OCI-LY7 (cell line): Measurements from ENCODE around the gene ZXDB. TPM values are rescaled to one million over a fixed set of nuclear protein-coding genes. Genes with fewer than 3 reads are reported as not detected.

Experiments
- BruUV-seq: library from RNA; stranded (reverse); fragments of 400-500 nt; replicated peaks from 2 replicates; lab custom pipeline; 2021; lab: Mats Ljungman, UMichigan
- CTCF ChIA-PET: fragments of 300-600 bp; sonication (Branson Sonifier 250); formaldehyde crosslinking; loops from one replicate; lab custom pipeline; 2022; ENCODE audit warnings: antibody characterized with exemption; ENCODE audit not compliant: unreplicated experiment; lab: Charles Lee
- POLR2A ChIA-PET: fragments of 300-600 bp; sonication (Branson Sonifier 250); formaldehyde crosslinking; loops from one replicate; lab custom pipeline; 2022; ENCODE audit warnings: antibody characterized with exemption; lab: Charles Lee
- DNase-seq: peaks from one replicate; pipeline ENCODE4 v3.0.0-alpha.2; 2015; ENCODE audit warnings: low spot score
- H2AFZ ChIP-seq: fragments of 200-600 bp; sonication (generic), shearing (Covaris generic); 2 replicates; pipeline ENCODE4 v1.6.1; 2014; ENCODE audit warnings: mild to moderate bottlenecking, antibody characterized with exemption, low read length, moderate library complexity
- H3K27ac ChIP-seq: fragments of 200-600 bp; sonication (generic); 2 replicates; pipeline ENCODE4 v1.5.1; 2014; ENCODE audit warnings: mixed run types, low read depth, mild to moderate bottlenecking, moderate library complexity, low read length, inconsistent platforms; ENCODE audit not compliant: poor library complexity, severe bottlenecking
- H3K36me3 ChIP-seq: fragments of 200-600 bp; sonication (generic); 2 replicates; pipeline ENCODE4 v1.6.1; 2014; ENCODE audit warnings: mild to moderate bottlenecking, antibody characterized with exemption, low read length, moderate library complexity, mixed read lengths; ENCODE audit not compliant: insufficient read depth
- H3K4me1 ChIP-seq: fragments of 200-600 bp; sonication (generic); 2 replicates; pipeline ENCODE4 v1.5.1; 2014; ENCODE audit warnings: mild to moderate bottlenecking, low read length; ENCODE audit not compliant: insufficient read depth, poor library complexity, severe bottlenecking
- H3K4me2 ChIP-seq: fragments of 200-600 bp; sonication (generic); 2 replicates; pipeline ENCODE4 v1.6.1; 2014; ENCODE audit warnings: mild to moderate bottlenecking, low read length
- H3K4me3 ChIP-seq: fragments of 200-600 bp; sonication (generic); 2 replicates; pipeline ENCODE4 v1.5.1; 2014; ENCODE audit warnings: mild to moderate bottlenecking, low read depth, low read length; ENCODE audit not compliant: poor library complexity, severe bottlenecking
- H3K79me2 ChIP-seq: fragments of 200-600 bp; sonication (generic); 2 replicates; pipeline ENCODE4 v1.6.1; 2016; ENCODE audit warnings: low read depth, mild to moderate bottlenecking, low read length, moderate library complexity, mixed read lengths; ENCODE audit not compliant: insufficient read depth
- H3K9me2 ChIP-seq: fragments of 200-600 bp; sonication (generic); 2 replicates; pipeline ENCODE4 v1.6.1; 2016; ENCODE audit warnings: mild to moderate bottlenecking, low read length, mixed read lengths; ENCODE audit not compliant: insufficient read depth
- H3K9me3 ChIP-seq: fragments of 200-600 bp; sonication (generic); 2 replicates; pipeline ENCODE4 v1.6.1; 2014; ENCODE audit warnings: mild to moderate bottlenecking, mixed run types, low read length, mixed read lengths
- H4K20me1 ChIP-seq: fragments of 200-600 bp; sonication (generic); 2 replicates; pipeline ENCODE4 v1.6.1; 2014; ENCODE audit warnings: mild to moderate bottlenecking, antibody characterized with exemption, low read length, moderate library complexity, mixed read lengths; ENCODE audit not compliant: insufficient read depth
- EZH2phosphoT487 ChIP-seq: fragments of 200-600 bp; sonication (generic); IDR thresholded peaks from 2 replicates; pipeline ENCODE4 v1.6.1; 2018; ENCODE audit warnings: low read depth, borderline replicate concordance, mild to moderate bottlenecking, mixed run types, antibody characterized with exemption, low read length, moderate library complexity, mixed read lengths
- intact Hi-C: fragments of 100-400 bp; cut with micrococcal nuclease; formaldehyde crosslinking; loops from one replicate; pipeline ENCODE4 v1.10.0; 2022; ENCODE audit not compliant: unreplicated experiment
- total RNA-seq, 2 experiments: library from RNA; depleted of rRNA in 1 of 2; stranded (reverse); fragments of >200 nt in 1 of 2; shearing (Covaris generic) in 1 of 2; gene quantifications; 2 replicates each; pipeline ENCODE4 v1.2.3, GENCODE V29; 2014 to 2022
- TF ChIP-seq, protein P1 (sequence below): fragments of 200-600 bp; sonication (generic); conservative IDR thresholded peaks from 2 replicates; pipeline ENCODE4 v1.5.1; 2014; ENCODE audit warnings: mild to moderate bottlenecking, antibody characterized with exemption, low read length, moderate library complexity, mixed read lengths

ZXDB gene
- total RNA-seq, 2 experiments from 2014 or later, result 7.3 to 8.6 TPM

GRCh38 chrX:57595381-57595811, 3.6 kb downstream of the ZXDB start:
- no TSS peak for BruUV-seq
- H3K79me2 ChIP-seq, result peaks cover 12% of the 10 kb centered on the region; the same call in 1 of the 2 replicates
- H3K4me1 ChIP-seq, result peaks cover 9% of the 10 kb centered on the region
- H2AFZ ChIP-seq, result no peak overlapping the region
- no peaks in the 10 kb centered on the region for H3K9me2 ChIP-seq
- no peak for DNase-seq
- CTCF ChIA-PET, result no interaction called here
- POLR2A ChIA-PET, result no interaction called here
- H3K27ac ChIP-seq, result no peak overlapping the region
- intact Hi-C loops, result loop anchor here (10.0 kb wide), 1 partner anchor 359 kb away; no protein-coding TSS in a partner anchor
- H3K9me3 ChIP-seq, result no peaks in the 10 kb centered on the region
- peak overlapping the region; percentile 53 for H3K4me2 ChIP-seq
- H4K20me1 ChIP-seq, result peaks cover 4% of the 10 kb centered on the region; the same call in 1 of the 2 replicates
- TF ChIP-seq, protein P1, sequence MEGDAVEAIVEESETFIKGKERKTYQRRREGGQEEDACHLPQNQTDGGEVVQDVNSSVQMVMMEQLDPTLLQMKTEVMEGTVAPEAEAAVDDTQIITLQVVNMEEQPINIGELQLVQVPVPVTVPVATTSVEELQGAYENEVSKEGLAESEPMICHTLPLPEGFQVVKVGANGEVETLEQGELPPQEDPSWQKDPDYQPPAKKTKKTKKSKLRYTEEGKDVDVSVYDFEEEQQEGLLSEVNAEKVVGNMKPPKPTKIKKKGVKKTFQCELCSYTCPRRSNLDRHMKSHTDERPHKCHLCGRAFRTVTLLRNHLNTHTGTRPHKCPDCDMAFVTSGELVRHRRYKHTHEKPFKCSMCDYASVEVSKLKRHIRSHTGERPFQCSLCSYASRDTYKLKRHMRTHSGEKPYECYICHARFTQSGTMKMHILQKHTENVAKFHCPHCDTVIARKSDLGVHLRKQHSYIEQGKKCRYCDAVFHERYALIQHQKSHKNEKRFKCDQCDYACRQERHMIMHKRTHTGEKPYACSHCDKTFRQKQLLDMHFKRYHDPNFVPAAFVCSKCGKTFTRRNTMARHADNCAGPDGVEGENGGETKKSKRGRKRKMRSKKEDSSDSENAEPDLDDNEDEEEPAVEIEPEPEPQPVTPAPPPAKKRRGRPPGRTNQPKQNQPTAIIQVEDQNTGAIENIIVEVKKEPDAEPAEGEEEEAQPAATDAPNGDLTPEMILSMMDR, result no peak
- no peak for TF ChIP-seq EZH2phosphoT487
- no peaks in the 10 kb centered on the region; the same call in 1 of the 2 replicates for H3K36me3 ChIP-seq
- H3K4me3 ChIP-seq, result peak overlapping the region; percentile 42

DNA sequence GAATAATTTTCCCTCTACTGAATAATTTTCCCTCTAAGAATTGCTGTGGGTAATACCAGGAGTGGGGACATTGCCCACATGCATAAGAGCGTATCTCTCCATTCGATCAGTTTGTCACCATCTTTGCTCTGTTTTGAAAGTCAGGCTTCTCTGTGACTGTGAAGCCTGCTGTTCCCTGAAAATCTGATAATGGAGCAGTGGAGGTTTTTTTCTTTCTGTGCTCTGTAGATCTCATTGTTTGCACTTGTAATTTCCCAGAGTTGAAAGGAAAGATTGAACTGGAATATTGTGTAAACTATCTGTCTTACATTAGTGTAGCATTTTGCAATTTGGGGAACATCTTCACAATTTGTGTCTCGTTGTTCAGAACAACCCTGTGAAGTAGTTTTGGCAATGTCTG, 4.3 kb downstream of the ZXDB start:
- CTCF ChIA-PET, result no interaction called here
- H3K9me3 ChIP-seq, result no peaks in the 10 kb centered on the region
- no peaks in the 10 kb centered on the region for H3K9me2 ChIP-seq
- no peaks in the 10 kb centered on the region; the same call in 1 of the 2 replicates for H3K36me3 ChIP-seq
- intact Hi-C loops, result loop anchor here (10.0 kb wide), 1 partner anchor 359 kb away; no protein-coding TSS in a partner anchor
- no peak for DNase-seq
- peaks cover 2% of the 10 kb centered on the region for H3K4me1 ChIP-seq
- H3K4me3 ChIP-seq, result peak overlapping the region; percentile 42
- H3K79me2 ChIP-seq, result peaks cover 12% of the 10 kb centered on the region; the same call in 1 of the 2 replicates
- peak overlapping the region; percentile 53 for H3K4me2 ChIP-seq
- POLR2A ChIA-PET, result no interaction called here
- no peak overlapping the region for H3K27ac ChIP-seq
- TF ChIP-seq, protein P1, result no peak
- TF ChIP-seq EZH2phosphoT487, result no peak
- peaks cover 4% of the 10 kb centered on the region; the same call in 1 of the 2 replicates for H4K20me1 ChIP-seq
- no TSS peak for BruUV-seq
- H2AFZ ChIP-seq, result no peak overlapping the region

DNA sequence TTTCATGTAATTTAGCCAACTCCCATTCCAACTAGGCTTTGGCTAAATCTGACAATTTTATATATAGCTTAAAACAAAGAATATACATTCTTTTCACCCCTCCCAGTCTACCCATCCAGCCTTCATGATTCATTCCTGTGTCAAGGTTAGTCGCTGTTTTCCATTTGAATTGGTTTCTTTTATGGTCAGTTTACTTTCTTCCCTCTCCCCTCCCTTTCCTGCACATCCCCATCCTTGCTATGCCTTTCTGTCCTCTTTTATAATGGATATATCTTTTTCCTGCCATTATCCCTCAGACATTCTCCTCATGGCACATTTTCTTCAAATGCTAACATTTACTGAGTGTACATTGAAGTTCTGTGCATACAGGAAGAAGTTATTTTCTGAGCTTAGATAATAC, 4.7 kb downstream of the ZXDB start:
- Histone ChIP-seq H3K27ac (no peak overlapping the region), H3K79me2 (peaks cover 12% of the 10 kb centered on the region; the same call in 1 of the 2 replicates), H4K20me1 (peaks cover 4% of the 10 kb centered on the region; the same call in 1 of the 2 replicates), H3K4me2 (peak overlapping the region; percentile 53), H3K36me3 (no peaks in the 10 kb centered on the region; the same call in 1 of the 2 replicates), H3K4me1 (no peaks in the 10 kb centered on the region), H2AFZ (no peak overlapping the region), H3K9me2 (no peaks in the 10 kb centered on the region), H3K4me3 (no peak overlapping the region), H3K9me3 (no peaks in the 10 kb centered on the region)
- BruUV-seq, result no TSS peak
- ChIA-PET CTCF (no interaction called here), POLR2A (no interaction called here)
- no peak for DNase-seq
- TF ChIP-seq, protein P1, result no peak
- TF ChIP-seq EZH2phosphoT487, result no peak
- intact Hi-C loops, result loop anchor here (10.0 kb wide), 1 partner anchor 358 kb away; no protein-coding TSS in a partner anchor
